H1 (cell line): ENCODE results near the gene DCDC2. TPM values are rescaled to one million over a fixed set of nuclear protein-coding genes. Genes with fewer than 3 reads are reported as not detected.

ENCODE experiments used
- CTCF ChIA-PET: fragments of 300-600 bp; sonication (Branson Sonifier 250); formaldehyde crosslinking; loops from one replicate; lab custom pipeline; 2021; ENCODE audit not compliant: partially characterized antibody; lab: Charles Lee
- POLR2A ChIA-PET: fragments of 300-600 bp; sonication (Branson Sonifier 250); formaldehyde crosslinking; loops from one replicate; lab custom pipeline; 2021; ENCODE audit warnings: inconsistent platforms; ENCODE audit not compliant: partially characterized antibody; lab: Charles Lee
- DNase-seq, 2 experiments: peaks; one replicate each; pipeline versions ENCODE4 v3.0.0 to v3.0.0-alpha.2; 2010 to 2022; ENCODE audit warnings: low spot score in 2 of 2, low read depth in 1 of 2, mixed read lengths in 1 of 2
- FAIRE-seq: peaks from 2 replicates; lab custom pipeline; 2011; peaks lifted over from hg19 to GRCh38; lab: Jason Lieb, UNC
- H2AFZ ChIP-seq: 2 replicates; pipeline ENCODE4 v1.8.1; 2012; ENCODE audit warnings: low read length, inconsistent platforms
- H2AK5ac ChIP-seq: 2 replicates; pipeline ENCODE4 v1.6.1; 2013; ENCODE audit warnings: low read depth, low read length
- H2BK120ac ChIP-seq: replicated peaks from 2 replicates; pipeline ENCODE3; 2013; ENCODE audit warnings: low read depth, low read length, inconsistent platforms
- H2BK12ac ChIP-seq: 2 replicates; pipeline ENCODE4 v1.6.1; 2013; ENCODE audit warnings: low read depth, low read length
- H2BK15ac ChIP-seq: 2 replicates; pipeline ENCODE4 v1.6.1; 2013; ENCODE audit warnings: low read length
- H2BK20ac ChIP-seq: 2 replicates; pipeline ENCODE4 v1.6.1; 2013; ENCODE audit warnings: low read length
- H2BK5ac ChIP-seq: 2 replicates; pipeline ENCODE4 v1.6.1; 2013; ENCODE audit warnings: low read depth, low read length
- H3K14ac ChIP-seq: 2 replicates; pipeline ENCODE4 v1.6.1; 2013; ENCODE audit warnings: inconsistent platforms; ENCODE audit not compliant: insufficient read length
- H3K18ac ChIP-seq: 2 replicates; pipeline ENCODE4 v1.6.1; 2013; ENCODE audit warnings: low read length; ENCODE audit errors: extremely low read depth
- H3K23ac ChIP-seq: 2 replicates; pipeline ENCODE4 v1.6.1; 2013; ENCODE audit warnings: inconsistent platforms; ENCODE audit not compliant: insufficient read length
- H3K23me2 ChIP-seq: 2 replicates; pipeline ENCODE4 v1.6.1; 2013; ENCODE audit warnings: low read depth, low read length
- H3K27ac ChIP-seq: 2 replicates; pipeline ENCODE4 v1.6.1; 2011; ENCODE audit warnings: low read depth, low read length, inconsistent platforms
- H3K27me3 ChIP-seq, 4 experiments: replicated peaks in 1 of 4; 1 replicate in 1 of 4; 2 replicates in 3 of 4; pipeline versions ENCODE4 v1.6.1 to v1.8.1; 2011 to 2013; ENCODE audit warnings: low read length in 3 of 4, mild to moderate bottlenecking in 3 of 4, inconsistent platforms in 2 of 4, mixed read lengths in 2 of 4, moderate library complexity in 1 of 4; ENCODE audit not compliant: control insufficient read depth in 3 of 4, insufficient read depth in 3 of 4; ENCODE audit errors: extremely low read depth in 1 of 4
- H3K36me3 ChIP-seq, 4 experiments: 2 replicates each; pipeline versions ENCODE4 v1.6.1 to v1.8.1; 2011 to 2013; ENCODE audit warnings: mild to moderate bottlenecking in 4 of 4, low read length in 3 of 4, moderate library complexity in 2 of 4, control low read depth in 1 of 4, inconsistent platforms in 1 of 4; ENCODE audit not compliant: insufficient read depth in 4 of 4, control insufficient read depth in 2 of 4
- H3K4ac ChIP-seq: replicated peaks from 2 replicates; pipeline ENCODE3; 2013; ENCODE audit warnings: low read length, low read depth, mixed read lengths, inconsistent platforms; ENCODE audit not compliant: insufficient read length
- H3K4me1 ChIP-seq, 4 experiments: replicated peaks in 1 of 4; 1 replicate in 1 of 4; 2 replicates in 3 of 4; pipeline versions ENCODE4 v1.6.1 to v1.8.1; 2011 to 2013; ENCODE audit warnings: low read length in 3 of 4, inconsistent platforms in 2 of 4, mixed read lengths in 1 of 4; ENCODE audit not compliant: insufficient read depth in 4 of 4, control insufficient read depth in 3 of 4
- H3K4me2 ChIP-seq, 2 experiments: 2 replicates each; pipeline versions ENCODE4 v1.6.1 to v1.8.1; 2011 to 2013; ENCODE audit warnings: low read depth in 2 of 2, low read length in 2 of 2, control low read depth in 1 of 2, inconsistent platforms in 1 of 2, mild to moderate bottlenecking in 1 of 2; ENCODE audit not compliant: insufficient read depth in 1 of 2
- H3K4me3 ChIP-seq, 4 experiments: fragments of 200-600, 300-600 bp in 1 of 4; sonication (generic), shearing (Covaris generic), sonication (Bioruptor Twin) in 1 of 4; 2 replicates each; pipeline versions ENCODE4 v1.5.1 to v1.8.1; 2011 to 2016; ENCODE audit warnings: low read length in 4 of 4, low read depth in 3 of 4, control low read depth in 2 of 4, inconsistent platforms in 2 of 4, mild to moderate bottlenecking in 2 of 4, mixed read lengths in 1 of 4, moderate library complexity in 1 of 4; ENCODE audit not compliant: insufficient read depth in 2 of 4; ENCODE audit errors: extremely low read depth in 1 of 4
- H3K56ac ChIP-seq: replicated peaks from 2 replicates; pipeline ENCODE3; 2013; ENCODE audit warnings: low read depth, mild to moderate bottlenecking, mixed read lengths, low read length, inconsistent platforms; ENCODE audit not compliant: insufficient read length
- H3K79me1 ChIP-seq: 2 replicates; pipeline ENCODE4 v1.6.1; 2013; ENCODE audit warnings: low read depth, low read length, control low read depth
- H3K79me2 ChIP-seq, 2 experiments: 2 replicates each; pipeline versions ENCODE4 v1.6.1 to v1.8.1; 2012 to 2013; ENCODE audit warnings: low read length in 2 of 2, mild to moderate bottlenecking in 2 of 2, inconsistent platforms in 1 of 2; ENCODE audit not compliant: insufficient read depth in 2 of 2, control insufficient read depth in 1 of 2
- H3K9ac ChIP-seq, 4 experiments: replicated peaks in 1 of 4; 1 replicate in 1 of 4; 2 replicates in 3 of 4; pipeline versions ENCODE4 v1.6.1 to v1.8.1; 2011 to 2013; ENCODE audit warnings: low read depth in 3 of 4, low read length in 3 of 4, control low read depth in 2 of 4, mild to moderate bottlenecking in 2 of 4, moderate library complexity in 2 of 4, inconsistent platforms in 1 of 4; ENCODE audit errors: extremely low read depth in 1 of 4
- H3K9me3 ChIP-seq, 2 experiments: 2 replicates each; pipeline versions ENCODE4 v1.6.1 to v1.8.1; 2012 to 2013; ENCODE audit warnings: mild to moderate bottlenecking in 2 of 2, moderate library complexity in 2 of 2, control low read depth in 1 of 2, inconsistent platforms in 1 of 2, low read depth in 1 of 2, low read length in 1 of 2, mixed read lengths in 1 of 2; ENCODE audit not compliant: insufficient read depth in 2 of 2
- H4K20me1 ChIP-seq, 2 experiments: replicated peaks in 1 of 2; 2 replicates each; pipeline versions ENCODE3 to v1.8.1; 2011 to 2013; ENCODE audit warnings: inconsistent platforms in 2 of 2, low read length in 2 of 2, mild to moderate bottlenecking in 1 of 2; ENCODE audit not compliant: insufficient read depth in 2 of 2, control insufficient read depth in 1 of 2
- H4K5ac ChIP-seq: 2 replicates; pipeline ENCODE4 v1.6.1; 2013; ENCODE audit warnings: low read length, low read depth, mixed read lengths, inconsistent platforms; ENCODE audit not compliant: insufficient read length
- H4K8ac ChIP-seq: 2 replicates; pipeline ENCODE4 v1.8.0; 2013; ENCODE audit warnings: mild to moderate bottlenecking, moderate library complexity, low read length, inconsistent platforms; ENCODE audit not compliant: insufficient read depth; ENCODE audit errors: extremely low read depth
- H4K91ac ChIP-seq: replicated peaks from 2 replicates; pipeline ENCODE3; 2013; ENCODE audit warnings: low read length, mixed read lengths, inconsistent platforms; ENCODE audit not compliant: insufficient read length
- BACH1 ChIP-seq: IDR thresholded peaks from 2 replicates; pipeline ENCODE4 v1.6.1; 2012; ENCODE audit warnings: low read length, improper control_type of control experiment
- BRCA1 ChIP-seq: IDR thresholded peaks from 2 replicates; pipeline ENCODE4 v1.6.1; 2012; ENCODE audit warnings: low read depth, low read length, improper control_type of control experiment
- FOSL1 ChIP-seq: IDR thresholded peaks from 2 replicates; pipeline ENCODE4 v1.6.1; 2011; ENCODE audit warnings: mild to moderate bottlenecking, low read depth, low read length, moderate library complexity; ENCODE audit not compliant: insufficient read depth
- GTF2F1 ChIP-seq: IDR thresholded peaks from 2 replicates; pipeline ENCODE4 v1.6.1; 2012; ENCODE audit warnings: low read depth, low read length, improper control_type of control experiment, borderline replicate concordance
- POLR2A ChIP-seq, 2 experiments: IDR thresholded peaks; 1 replicate in 1 of 2; 2 replicates in 1 of 2; pipeline ENCODE4 v1.6.1; 2011; ENCODE audit warnings: low read depth in 2 of 2, low read length in 2 of 2, mild to moderate bottlenecking in 2 of 2; ENCODE audit errors: control extremely low read depth in 1 of 2
- RFX5 ChIP-seq: IDR thresholded peaks from 2 replicates; pipeline ENCODE4 v1.6.1; 2011; ENCODE audit warnings: low read depth, low read length, improper control_type of control experiment, borderline replicate concordance
- WGBS, 2 experiments: shearing (Covaris generic) in 1 of 2; methylation state at CpG; one replicate each; pipeline versions ENCODE4 v1.1.6 to v1.1.7; 2013 to 2015; ENCODE audit warnings: low lambda C conversion rate in 2 of 2, mixed read lengths in 2 of 2, inconsistent platforms in 1 of 2, low coverage in 1 of 2, missing lambda C conversion rate in 1 of 2; ENCODE audit not compliant: insufficient replicate concordance in 2 of 2, insufficient coverage in 1 of 2, insufficient read length in 1 of 2; ENCODE audit errors: extremely low coverage in 1 of 2, missing lambda C conversion rate in 1 of 2; 5-methylcytosine and 5-hydroxymethylcytosine counted together
- polyA plus RNA-seq, 7 experiments: library from polyadenylated mRNA; depleted of rRNA in 3 of 7; stranded (reverse) in 5 of 7; unstranded in 2 of 7; fragments of >200 nt in 5 of 7; fragments of 200-250 nt in 2 of 7; gene quantifications; 1 replicate in 5 of 7; 2 replicates in 1 of 7; 4 replicates in 1 of 7; pipeline versions ENCODE4 v1.2.1 to v1.2.3, GENCODE V29; 2011 to 2013; ENCODE audit warnings: missing spikeins in 2 of 7, mixed read lengths in 2 of 7
- total RNA-seq: library from RNA; stranded (reverse); fragmentation: NEBNext Ultra II Directional; extraction: Animal tissue kit (Norgen Biotek cat#: 25700); gene quantifications from 2 replicates; pipeline ENCODE4 v1.2.1, GENCODE V29; 2021

The DCDC2 gene
- total and polyA plus RNA-seq, 2 of the 8 experiments (the other 6 are each of a cell fraction or from before 2014, with no cell fraction given): 0.03 to 0.15 TPM

- H3K56ac ChIP-seq: no peak overlapping the region
- no peaks in the 10 kb centered on the region for H3K79me1 ChIP-seq
- CTCF ChIA-PET: interaction anchor here (0.6 to 1.7 kb wide), 3 partner anchors 24 to 79 kb away, joined by 3 to 6 read pairs (median 4); no protein-coding TSS in a partner anchor
- TF ChIP-seq BACH1 (no peak), RFX5 (no peak), BRCA1 (no peak), FOSL1 (no peak), GTF2F1 (no peak), POLR2A (IDR thresholded peaks at IDR 0.05; ENCODE audit: control extremely low read depth in 1 of 2, low read depth in 2 of 2, low read length in 2 of 2) (no peak)
- H4K20me1 ChIP-seq: no peaks in the 10 kb centered on the region
- H3K9me3 ChIP-seq: peaks cover 5 to 11% of the 10 kb centered on the region in 2 experiments
- H4K91ac ChIP-seq: no peak overlapping the region
- WGBS, 2 experiments: 83% methylated on average over 1 of the region's 1 CpG; no CpG with 5 or more reads in 1 of the 2 experiments
- H3K27me3 ChIP-seq: peaks cover 0 to 1% (median 0%) of the 10 kb centered on the region in 4 experiments; a peak in 2 of 7 replicates
- no peak overlapping the region for H3K23ac ChIP-seq
- no peak overlapping the region for H2BK120ac ChIP-seq
- no peak overlapping the region for H2BK15ac ChIP-seq
- no peak overlapping the region for H2AK5ac ChIP-seq
- H3K79me2 ChIP-seq: no peaks in the 10 kb centered on the region
- peaks cover 0 to 6% (median 0%) of the 10 kb centered on the region in 4 experiments; a peak in 3 of 8 replicates for H3K36me3 ChIP-seq
- H3K4me1 ChIP-seq: no peaks in the 10 kb centered on the region; a peak in 1 of 7 replicates
- no peak overlapping the region for H4K8ac ChIP-seq
- no peak overlapping the region for H2BK12ac ChIP-seq
- no peak overlapping the region for H3K4me3 ChIP-seq
- H3K23me2 ChIP-seq: no peaks in the 10 kb centered on the region; the same call in 1 of the 2 replicates
- H3K4ac ChIP-seq: no peak overlapping the region
- no peak overlapping the region for H3K9ac ChIP-seq
- FAIRE-seq (no peak), DNase-seq (no peak)
- POLR2A ChIA-PET: no interaction called here
- H3K27ac ChIP-seq: no peak overlapping the region
- H3K18ac ChIP-seq: no peak overlapping the region
- no peak overlapping the region for H3K4me2 ChIP-seq
- no peak overlapping the region for H2BK20ac ChIP-seq
- no peak overlapping the region for H2AFZ ChIP-seq
- no peak overlapping the region for H2BK5ac ChIP-seq
- H4K5ac ChIP-seq: no peak overlapping the region
- H3K14ac ChIP-seq: no peak overlapping the region
Observed at GRCh38 chr6:24306936-24307335, 50.9 kb downstream of the DCDC2 start.
